Measurements from ENCODE around the gene UFSP1.

The UFSP1 gene

GRCh38 chr7:100878685-100879084 lies 10.8 kb downstream of the UFSP1 start:
- no peaks in the 10 kb centered on the region for H3K9me3 ChIP-seq (ENCODE audit: insufficient read depth, low read depth, low read length)

GRCh38 chr7:100878013-100878412 lies 11.5 kb downstream of the UFSP1 start:
- peaks cover 31% of the 10 kb centered on the region for H3K79me2 ChIP-seq (ENCODE audit: control insufficient read depth, insufficient read depth, low read length, poor library complexity)
- no peak overlapping the region for H4K8ac ChIP-seq (ENCODE audit: low read depth, low read length)
- no peak overlapping the region for H2AFZ ChIP-seq (ENCODE audit: insufficient read depth, low read length, poor library complexity)
- H2BK120ac ChIP-seq (ENCODE audit: insufficient read depth, low read length, poor library complexity) = no peak overlapping the region
- H3K14ac ChIP-seq (ENCODE audit: low read length) = no peak overlapping the region
- peaks cover 5 to 10% of the 10 kb centered on the region in 2 experiments for H3K4me1 ChIP-seq (ENCODE audit: control insufficient read depth in 1 of 2, insufficient read depth in 2 of 2, low read length in 2 of 2)
- H3K4me2 ChIP-seq (ENCODE audit: low read length) = no peak overlapping the region
- H3K27ac ChIP-seq (ENCODE audit: low read depth, low read length) = no peak overlapping the region
- H3K36me3 ChIP-seq (ENCODE audit: control insufficient read depth in 1 of 2, insufficient read depth in 2 of 2, low read length in 2 of 2) = peaks cover 51 to 59% of the 10 kb centered on the region in 2 experiments
- peaks cover 12% of the 10 kb centered on the region for H3K79me1 ChIP-seq (ENCODE audit: low read length)
- H4K12ac ChIP-seq (ENCODE audit: low read depth, low read length) = no peak overlapping the region
- no peaks in the 10 kb centered on the region for H3K9me3 ChIP-seq (ENCODE audit: insufficient read depth, low read depth, low read length)
- no peaks in the 10 kb centered on the region for H3K27me3 ChIP-seq (ENCODE audit: insufficient read depth, low read length)
- H3K4me3 ChIP-seq (ENCODE audit: low read depth, low read length) = no peak overlapping the region
- no peak overlapping the region for H2AK5ac ChIP-seq (ENCODE audit: low read length)
- no CpG with 5 or more reads among the region's 7 CpGs for WGBS (ENCODE audit: extremely low coverage, insufficient coverage, insufficient read length)
- H2BK12ac ChIP-seq (ENCODE audit: low read length) = no peak overlapping the region
- H3K18ac ChIP-seq (ENCODE audit: low read length) = no peak overlapping the region
- H3K23ac ChIP-seq (ENCODE audit: low read length) = no peak overlapping the region
- no peak overlapping the region for H2BK5ac ChIP-seq (ENCODE audit: low read depth, low read length, poor library complexity)
- no peak for DNase-seq
- peak overlapping the region; percentile 77 for H3K4ac ChIP-seq (ENCODE audit: low read depth, low read length)
- no peak overlapping the region for H3K9ac ChIP-seq (ENCODE audit: low read length)
- no peak overlapping the region for H4K91ac ChIP-seq (ENCODE audit: low read depth, low read length)

More at GRCh38 chr7:100878685-100879084, 10.8 kb downstream of the UFSP1 start:
- Histone ChIP-seq H3K14ac (ENCODE audit: low read length) (no peak overlapping the region), H3K9ac (ENCODE audit: low read length) (no peak overlapping the region), H3K27me3 (ENCODE audit: insufficient read depth, low read length) (no peaks in the 10 kb centered on the region), H3K79me1 (ENCODE audit: low read length) (peaks cover 12% of the 10 kb centered on the region), H2AK5ac (ENCODE audit: low read length) (no peak overlapping the region), H4K91ac (ENCODE audit: low read depth, low read length) (no peak overlapping the region), H3K36me3 (ENCODE audit: control insufficient read depth in 1 of 2, insufficient read depth in 2 of 2, low read length in 2 of 2) (peaks cover 53 to 60% of the 10 kb centered on the region in 2 experiments), H2AFZ (ENCODE audit: insufficient read depth, low read length, poor library complexity) (no peak overlapping the region), H3K4ac (ENCODE audit: low read depth, low read length) (peak overlapping the region; percentile 80), H3K4me2 (ENCODE audit: low read length) (no peak overlapping the region), H4K12ac (ENCODE audit: low read depth, low read length) (no peak overlapping the region), H3K27ac (ENCODE audit: low read depth, low read length) (no peak overlapping the region), H3K79me2 (ENCODE audit: control insufficient read depth, insufficient read depth, low read length, poor library complexity) (peaks cover 31% of the 10 kb centered on the region), H3K4me3 (ENCODE audit: low read depth, low read length) (no peak overlapping the region), H3K4me1 (ENCODE audit: control insufficient read depth in 1 of 2, insufficient read depth in 2 of 2, low read length in 2 of 2) (peaks cover 5 to 10% of the 10 kb centered on the region in 2 experiments), H3K23ac (ENCODE audit: low read length) (no peak overlapping the region), H4K8ac (ENCODE audit: low read depth, low read length) (no peak overlapping the region), H3K18ac (ENCODE audit: low read length) (no peak overlapping the region), H2BK120ac (ENCODE audit: insufficient read depth, low read length, poor library complexity) (no peak overlapping the region), H2BK12ac (ENCODE audit: low read length) (no peak overlapping the region), H2BK5ac (ENCODE audit: low read depth, low read length, poor library complexity) (no peak overlapping the region)
- no CpG with 5 or more reads among the region's 6 CpGs for WGBS (ENCODE audit: extremely low coverage, insufficient coverage, insufficient read length)
- DNase-seq = no peak

- H3K4ac ChIP-seq (ENCODE audit: low read depth, low read length) = peak overlapping the region; percentile 99
- H3K79me1 ChIP-seq (ENCODE audit: low read length) = peaks cover 12% of the 10 kb centered on the region
- H3K27me3 ChIP-seq (ENCODE audit: insufficient read depth, low read length) = no peaks in the 10 kb centered on the region
- H2BK120ac ChIP-seq (ENCODE audit: insufficient read depth, low read length, poor library complexity) = peak overlapping the region; percentile 92
- H3K4me3 ChIP-seq (ENCODE audit: low read depth, low read length) = peak overlapping the region; percentile 88
- H3K23ac ChIP-seq (ENCODE audit: low read length) = no peak overlapping the region
- H3K14ac ChIP-seq (ENCODE audit: low read length) = peak overlapping the region; percentile 95
- H3K9me3 ChIP-seq (ENCODE audit: insufficient read depth, low read depth, low read length) = no peaks in the 10 kb centered on the region
- H4K91ac ChIP-seq (ENCODE audit: low read depth, low read length) = peak overlapping the region; percentile 76
- peak overlapping the region; percentile 85 for H3K27ac ChIP-seq (ENCODE audit: low read depth, low read length)
- peaks cover 5 to 10% of the 10 kb centered on the region in 2 experiments for H3K4me1 ChIP-seq (ENCODE audit: control insufficient read depth in 1 of 2, insufficient read depth in 2 of 2, low read length in 2 of 2)
- peak overlapping the region; percentile 62 for H2AK5ac ChIP-seq (ENCODE audit: low read length)
- H3K36me3 ChIP-seq (ENCODE audit: control insufficient read depth in 1 of 2, insufficient read depth in 2 of 2, low read length in 2 of 2) = peaks cover 52 to 56% of the 10 kb centered on the region in 2 experiments
- H4K8ac ChIP-seq (ENCODE audit: low read depth, low read length) = peak overlapping the region; percentile 52
- H3K18ac ChIP-seq (ENCODE audit: low read length) = peak overlapping the region; percentile 92
- H3K9ac ChIP-seq (ENCODE audit: low read length) = peak overlapping the region; percentile 100
- peak overlapping the region; percentile 12 for H2BK12ac ChIP-seq (ENCODE audit: low read length)
- peak overlapping the region; percentile 90 for H2BK5ac ChIP-seq (ENCODE audit: low read depth, low read length, poor library complexity)
- no CpG with 5 or more reads among the region's 39 CpGs for WGBS (ENCODE audit: extremely low coverage, insufficient coverage, insufficient read length)
- H4K12ac ChIP-seq (ENCODE audit: low read depth, low read length) = peak overlapping the region; percentile 65
- peaks cover 31% of the 10 kb centered on the region for H3K79me2 ChIP-seq (ENCODE audit: control insufficient read depth, insufficient read depth, low read length, poor library complexity)
- H2AFZ ChIP-seq (ENCODE audit: insufficient read depth, low read length, poor library complexity) = peak overlapping the region; percentile 66
- H3K4me2 ChIP-seq (ENCODE audit: low read length) = peak overlapping the region; percentile 98
- peak in 1 of 2 donors; percentile 45 for DNase-seq
Observed at GRCh38 chr7:100875356-100875751, 14.2 kb downstream of the UFSP1 start.

- H3K4me3 ChIP-seq (ENCODE audit: low read depth, low read length) = peak within 1 kb of the TSS; percentile 88
- H3K36me3 ChIP-seq (ENCODE audit: control insufficient read depth in 1 of 2, insufficient read depth in 2 of 2, low read length in 2 of 2) = peaks cover 52 to 57% of the 10 kb centered on the region in 2 experiments
- no peaks in the 10 kb centered on the region for H3K9me3 ChIP-seq (ENCODE audit: insufficient read depth, low read depth, low read length)
- H2BK5ac ChIP-seq (ENCODE audit: low read depth, low read length, poor library complexity) = peak within 1 kb of the TSS; percentile 90
- H4K8ac ChIP-seq (ENCODE audit: low read depth, low read length) = peak within 1 kb of the TSS; percentile 100
- peak within 1 kb of the TSS; percentile 100 for H3K9ac ChIP-seq (ENCODE audit: low read length)
- H3K4me1 ChIP-seq (ENCODE audit: control insufficient read depth in 1 of 2, insufficient read depth in 2 of 2, low read length in 2 of 2) = peaks cover 5 to 10% of the 10 kb centered on the region in 2 experiments
- DNase-seq = peak; percentile 98 to 100
- H3K4ac ChIP-seq (ENCODE audit: low read depth, low read length) = peak within 1 kb of the TSS; percentile 99
- peak within 1 kb of the TSS; percentile 96 for H2BK120ac ChIP-seq (ENCODE audit: insufficient read depth, low read length, poor library complexity)
- H3K79me1 ChIP-seq (ENCODE audit: low read length) = peaks cover 12% of the 10 kb centered on the region
- H3K18ac ChIP-seq (ENCODE audit: low read length) = peak within 1 kb of the TSS; percentile 96
- peak within 1 kb of the TSS; percentile 98 for H3K4me2 ChIP-seq (ENCODE audit: low read length)
- H2AK5ac ChIP-seq (ENCODE audit: low read length) = peak within 1 kb of the TSS; percentile 89
- peak within 1 kb of the TSS; percentile 97 for H4K91ac ChIP-seq (ENCODE audit: low read depth, low read length)
- peak within 1 kb of the TSS; percentile 99 for H4K12ac ChIP-seq (ENCODE audit: low read depth, low read length)
- H3K27me3 ChIP-seq (ENCODE audit: insufficient read depth, low read length) = no peaks in the 10 kb centered on the region
- WGBS (ENCODE audit: extremely low coverage, insufficient coverage, insufficient read length) = no CpG with 5 or more reads among the region's 79 CpGs
- peak within 1 kb of the TSS; percentile 12 for H2BK12ac ChIP-seq (ENCODE audit: low read length)
- H3K79me2 ChIP-seq (ENCODE audit: control insufficient read depth, insufficient read depth, low read length, poor library complexity) = peaks cover 28% of the 10 kb centered on the region
- peak within 1 kb of the TSS; percentile 99 for H3K14ac ChIP-seq (ENCODE audit: low read length)
- H2AFZ ChIP-seq (ENCODE audit: insufficient read depth, low read length, poor library complexity) = peak within 1 kb of the TSS; percentile 89
- H3K27ac ChIP-seq (ENCODE audit: low read depth, low read length) = peak within 1 kb of the TSS; percentile 90
- H3K23ac ChIP-seq (ENCODE audit: low read length) = no peak within 1 kb of the TSS
Observed at GRCh38 chr7:100874577-100875355, 14.7 kb downstream of the UFSP1 start, which contains the start of gene SRRT. SRRT (plus strand) TSS chr7:100875103; CDS start chr7:100875591, 488 bp downstream.
